ENCODE data around the gene LY6G6D. TPM values are rescaled to one million over a fixed set of nuclear protein-coding genes. Genes with fewer than 3 reads are reported as not detected.

LY6G6D gene
- total RNA-seq, 4 donors from 2014 or later, result not detected

DNA sequence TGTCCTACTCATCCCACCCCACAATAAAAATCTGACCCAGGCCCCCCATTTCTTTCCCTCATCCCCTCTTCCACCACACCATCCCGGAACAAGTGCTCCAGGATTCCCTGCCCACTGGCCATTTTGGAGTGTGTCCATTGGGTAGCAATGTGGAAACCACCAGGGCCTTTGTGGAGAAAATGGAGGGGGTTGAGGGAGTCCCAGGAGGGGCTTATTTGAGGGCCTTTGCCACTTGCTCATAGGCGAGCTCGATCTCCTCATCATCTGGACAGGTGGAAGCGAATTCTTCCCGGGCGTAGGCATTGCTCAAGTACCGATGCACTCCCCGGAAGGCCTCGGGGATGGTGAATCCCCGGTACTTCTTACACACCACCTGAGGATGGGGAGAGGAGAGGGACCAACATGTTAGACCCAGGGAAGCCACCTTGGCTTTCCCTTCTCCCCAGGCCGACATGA lies 15.5 kb downstream of the LY6G6D start:
- peaks cover 0 to 15% of the 10 kb centered on the region in 2 donors for H3K36me3 ChIP-seq
- peaks cover 13% of the 10 kb centered on the region in 2 donors for H3K4me1 ChIP-seq
- no peak for DNase-seq
- H3K27ac ChIP-seq, result peak overlapping the region; percentile 78 to 92 (median 88)
- no peaks in the 10 kb centered on the region for H3K9me3 ChIP-seq
- intact Hi-C loops (cut with DNase I; ENCODE audit: low total_unique reads), result loop anchor here (2.0 to 10.0 kb wide), 2 partner anchors 104 to 244 kb away; partner anchors contain the start of gene DXO
- H3K27me3 ChIP-seq, result peaks cover 0 to 7% (median 5%) of the 10 kb centered on the region in 3 donors
- peak overlapping the region in 2 of 4 donors; percentile 79 to 91 for H3K4me3 ChIP-seq
- no peak for ATAC-seq
- in situ Hi-C loops (cut with MboI; ENCODE audit: low sequenced_read_pairs in 4 of 4), result no loop called here
- no peak for TF ChIP-seq POLR2A (IDR thresholded peaks at IDR 0.05)
- TF ChIP-seq, protein P1, sequence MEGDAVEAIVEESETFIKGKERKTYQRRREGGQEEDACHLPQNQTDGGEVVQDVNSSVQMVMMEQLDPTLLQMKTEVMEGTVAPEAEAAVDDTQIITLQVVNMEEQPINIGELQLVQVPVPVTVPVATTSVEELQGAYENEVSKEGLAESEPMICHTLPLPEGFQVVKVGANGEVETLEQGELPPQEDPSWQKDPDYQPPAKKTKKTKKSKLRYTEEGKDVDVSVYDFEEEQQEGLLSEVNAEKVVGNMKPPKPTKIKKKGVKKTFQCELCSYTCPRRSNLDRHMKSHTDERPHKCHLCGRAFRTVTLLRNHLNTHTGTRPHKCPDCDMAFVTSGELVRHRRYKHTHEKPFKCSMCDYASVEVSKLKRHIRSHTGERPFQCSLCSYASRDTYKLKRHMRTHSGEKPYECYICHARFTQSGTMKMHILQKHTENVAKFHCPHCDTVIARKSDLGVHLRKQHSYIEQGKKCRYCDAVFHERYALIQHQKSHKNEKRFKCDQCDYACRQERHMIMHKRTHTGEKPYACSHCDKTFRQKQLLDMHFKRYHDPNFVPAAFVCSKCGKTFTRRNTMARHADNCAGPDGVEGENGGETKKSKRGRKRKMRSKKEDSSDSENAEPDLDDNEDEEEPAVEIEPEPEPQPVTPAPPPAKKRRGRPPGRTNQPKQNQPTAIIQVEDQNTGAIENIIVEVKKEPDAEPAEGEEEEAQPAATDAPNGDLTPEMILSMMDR (IDR thresholded peaks at IDR 0.05 in 4 of 5, conservative IDR thresholded peaks at IDR 0.05 in 1 of 5), result no peak

- in situ Hi-C loops (cut with MboI; ENCODE audit: low sequenced_read_pairs in 4 of 4), result no loop called here
- peaks cover 0 to 15% of the 10 kb centered on the region in 2 donors for H3K36me3 ChIP-seq
- peaks cover 0 to 12% (median 5%) of the 10 kb centered on the region in 3 donors for H3K27me3 ChIP-seq
- no peak for DNase-seq
- no peak for ATAC-seq
- no peaks in the 10 kb centered on the region for H3K9me3 ChIP-seq
- intact Hi-C loops (cut with DNase I; ENCODE audit: low total_unique reads), result loop anchor here (10.0 kb wide), 1 partner anchor 243 kb away; the partner anchor contains the start of gene DXO
- H3K4me1 ChIP-seq, result peaks cover 16 to 18% of the 10 kb centered on the region in 2 donors
- TF ChIP-seq, protein P1 (IDR thresholded peaks at IDR 0.05 in 4 of 5, conservative IDR thresholded peaks at IDR 0.05 in 1 of 5), result no peak
- no peak for TF ChIP-seq POLR2A (IDR thresholded peaks at IDR 0.05)
- H3K4me3 ChIP-seq, result no peak overlapping the region
- no peak overlapping the region for H3K27ac ChIP-seq
These were observed 16.9 kb downstream of the LY6G6D start for GRCh38 chr6:31732029-31732428.

DNA sequence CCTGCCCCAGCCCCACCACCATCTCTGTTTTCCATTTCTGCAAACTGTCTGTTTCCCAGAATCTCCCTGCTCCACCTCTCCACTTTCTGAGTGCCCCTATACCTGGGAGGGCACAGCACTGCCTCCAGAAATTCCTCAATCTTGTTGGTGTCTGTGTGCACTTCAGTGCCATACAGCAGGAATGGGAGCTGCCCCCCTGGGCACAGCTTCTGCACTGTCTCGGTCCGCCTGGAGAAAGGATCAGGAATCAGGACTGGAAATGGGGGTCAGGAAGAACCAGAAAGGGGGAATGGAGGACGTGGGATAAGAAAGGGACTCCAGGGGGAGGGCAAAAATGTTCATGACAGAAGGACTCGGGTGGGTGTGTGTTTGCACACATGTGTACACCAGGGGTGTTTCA lies 18.6 kb downstream of the LY6G6D start:
- Histone ChIP-seq H3K27me3 (peaks cover 0 to 12% (median 5%) of the 10 kb centered on the region in 3 donors), H3K27ac (peak overlapping the region; percentile 79 to 85 (median 82)), H3K4me3 (no peak overlapping the region), H3K36me3 (peaks cover 0 to 15% of the 10 kb centered on the region in 2 donors), H3K9me3 (no peaks in the 10 kb centered on the region), H3K4me1 (peaks cover 17 to 19% of the 10 kb centered on the region in 2 donors)
- in situ Hi-C loops (cut with MboI; ENCODE audit: low sequenced_read_pairs in 4 of 4), result no loop called here
- no peak for TF ChIP-seq POLR2A (IDR thresholded peaks at IDR 0.05)
- TF ChIP-seq, protein P1 (IDR thresholded peaks at IDR 0.05 in 4 of 5, conservative IDR thresholded peaks at IDR 0.05 in 1 of 5), result no peak
- no peak for ATAC-seq
- no peak for DNase-seq
- intact Hi-C loops (cut with DNase I; ENCODE audit: low total_unique reads), result loop anchor here (10.0 kb wide), 1 partner anchor 241 kb away; the partner anchor contains the start of gene DXO

GRCh38 chr6:31734247-31734820 lies 19.2 kb downstream of the LY6G6D start:
- H3K27me3 ChIP-seq, result peaks cover 0 to 11% (median 5%) of the 10 kb centered on the region in 3 donors
- TF ChIP-seq POLR2A (IDR thresholded peaks at IDR 0.05), result no peak
- TF ChIP-seq, protein P1 (IDR thresholded peaks at IDR 0.05 in 4 of 5, conservative IDR thresholded peaks at IDR 0.05 in 1 of 5), result no peak
- H3K36me3 ChIP-seq, result peaks cover 0 to 15% of the 10 kb centered on the region in 2 donors
- peak overlapping the region; percentile 53 to 64 (median 60) for H3K4me3 ChIP-seq
- DNase-seq, result no peak
- peak overlapping the region; percentile 79 to 85 (median 82) for H3K27ac ChIP-seq
- ATAC-seq, result no peak
- in situ Hi-C loops (cut with MboI; ENCODE audit: low sequenced_read_pairs in 4 of 4), result no loop called here
- H3K9me3 ChIP-seq, result no peaks in the 10 kb centered on the region
- intact Hi-C loops (cut with DNase I; ENCODE audit: low total_unique reads), result loop anchor here (10.0 kb wide), 1 partner anchor 240 kb away; the partner anchor contains the start of gene DXO
- H3K4me1 ChIP-seq, result peaks cover 17 to 18% of the 10 kb centered on the region in 2 donors

Measured in gastrocnemius medialis (tissue), 4 donors.